ENCODE data around the gene PTHLH.

DNA sequence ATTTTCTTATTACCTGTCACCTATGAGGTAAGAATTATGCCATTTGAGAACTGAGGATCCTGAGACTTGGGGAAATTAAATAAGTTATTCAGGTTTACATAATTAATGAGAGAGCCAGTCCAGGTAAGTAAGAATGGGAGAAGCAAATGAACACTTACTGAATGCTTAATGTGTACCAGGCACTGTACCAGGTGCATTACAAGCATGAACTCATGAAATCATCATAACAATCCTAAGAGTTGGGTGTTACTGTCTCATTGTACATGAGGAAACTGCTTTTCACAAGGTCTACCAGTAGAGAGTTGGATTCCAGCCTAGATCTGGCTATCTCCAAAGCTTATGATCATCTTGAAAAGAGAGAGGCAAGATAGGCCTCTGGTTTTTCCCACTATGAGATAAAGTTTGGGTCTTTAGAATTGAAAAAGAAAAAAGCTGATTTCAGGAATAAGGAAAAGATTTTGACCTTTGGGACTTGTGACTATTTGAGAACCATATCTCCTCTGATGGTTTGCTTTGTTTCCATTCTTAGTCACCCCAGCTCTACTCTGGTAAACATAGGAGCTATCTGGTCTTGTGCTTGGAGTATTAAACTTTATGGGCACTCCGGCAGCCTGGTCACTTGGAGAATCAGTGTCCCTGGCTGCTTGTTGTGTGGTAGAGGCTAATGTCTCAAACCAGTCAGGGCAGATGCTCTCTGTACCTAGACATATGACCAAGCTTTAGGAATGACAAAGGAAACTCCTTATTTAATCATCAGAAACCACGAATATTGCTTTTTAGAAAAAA lies 48.0 kb downstream of the PTHLH start:
- TF ChIP-seq, protein P1, sequence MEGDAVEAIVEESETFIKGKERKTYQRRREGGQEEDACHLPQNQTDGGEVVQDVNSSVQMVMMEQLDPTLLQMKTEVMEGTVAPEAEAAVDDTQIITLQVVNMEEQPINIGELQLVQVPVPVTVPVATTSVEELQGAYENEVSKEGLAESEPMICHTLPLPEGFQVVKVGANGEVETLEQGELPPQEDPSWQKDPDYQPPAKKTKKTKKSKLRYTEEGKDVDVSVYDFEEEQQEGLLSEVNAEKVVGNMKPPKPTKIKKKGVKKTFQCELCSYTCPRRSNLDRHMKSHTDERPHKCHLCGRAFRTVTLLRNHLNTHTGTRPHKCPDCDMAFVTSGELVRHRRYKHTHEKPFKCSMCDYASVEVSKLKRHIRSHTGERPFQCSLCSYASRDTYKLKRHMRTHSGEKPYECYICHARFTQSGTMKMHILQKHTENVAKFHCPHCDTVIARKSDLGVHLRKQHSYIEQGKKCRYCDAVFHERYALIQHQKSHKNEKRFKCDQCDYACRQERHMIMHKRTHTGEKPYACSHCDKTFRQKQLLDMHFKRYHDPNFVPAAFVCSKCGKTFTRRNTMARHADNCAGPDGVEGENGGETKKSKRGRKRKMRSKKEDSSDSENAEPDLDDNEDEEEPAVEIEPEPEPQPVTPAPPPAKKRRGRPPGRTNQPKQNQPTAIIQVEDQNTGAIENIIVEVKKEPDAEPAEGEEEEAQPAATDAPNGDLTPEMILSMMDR (IDR thresholded peaks at IDR 0.05): no peak
- no peak for TF ChIP-seq POLR2A (IDR thresholded peaks at IDR 0.05)
- TF ChIP-seq POLR2AphosphoS5 (IDR thresholded peaks at IDR 0.05): no peak
